ENCODE measurements around the gene MOV10. TPM values are rescaled to one million over a fixed set of nuclear protein-coding genes. Genes with fewer than 3 reads are reported as not detected.
A peak's percentile ranks its signal among the peaks of the same experiment; 100 is the strongest.
"Not testable (repeated sequence)": the region's sequence is repeated elsewhere in the genome, so short reads cannot be mapped to it uniquely, and the experiment has no call there.

Gene MOV10
- polyA plus RNA-seq, 1 donor (not counting 4 experiments of a cell fraction or from before 2014, with no cell fraction given): 28.6 TPM

DNA sequence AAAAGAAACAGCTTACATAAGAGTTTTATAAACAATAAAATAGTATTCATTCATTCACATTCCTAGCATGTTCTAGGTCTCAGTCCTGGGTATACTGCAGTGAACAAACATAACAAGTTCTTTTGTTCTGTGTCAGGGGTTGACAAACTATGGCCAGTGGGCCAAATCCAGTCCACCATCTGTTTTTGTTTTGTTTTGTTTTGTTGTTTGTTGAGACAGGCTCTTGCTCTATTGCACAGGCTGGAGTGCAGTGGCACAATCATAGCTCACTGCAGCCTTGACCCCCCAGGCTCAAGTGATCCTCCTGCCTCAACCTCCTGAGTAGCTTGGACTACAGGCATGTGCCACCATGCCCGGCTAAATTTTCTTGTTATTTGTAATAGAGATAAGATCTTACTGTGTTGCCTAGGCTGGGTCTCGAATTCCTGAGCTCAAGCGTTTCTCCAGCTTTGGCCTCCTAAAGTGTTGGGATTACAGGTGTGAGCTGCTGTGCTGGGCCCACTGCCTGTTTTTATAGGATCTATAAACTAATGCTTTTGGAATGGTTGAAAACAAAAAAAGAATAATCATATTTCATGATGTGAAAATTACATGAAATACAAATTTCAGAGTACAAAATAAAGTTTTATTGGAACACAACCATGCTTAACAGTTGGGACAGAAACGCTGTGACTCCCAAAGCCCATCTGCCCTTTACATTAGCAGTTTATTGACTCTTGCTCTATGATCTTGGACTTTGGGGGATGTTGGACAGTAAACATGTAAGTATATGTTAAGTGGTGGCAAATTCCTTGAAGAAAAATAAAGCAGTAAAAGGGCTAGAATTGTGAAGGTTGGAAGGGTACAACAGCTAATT lies 37.0 kb upstream of the MOV10 start:
- no peak for TF ChIP-seq CTCF (optimal IDR thresholded peaks at IDR 0.05 in 1 of 3, IDR thresholded peaks at IDR 0.05 in 1 of 3, conservative IDR thresholded peaks at IDR 0.05 in 1 of 3; ENCODE audit: extremely low read depth in 1 of 3, insufficient read depth in 2 of 3, low read length in 3 of 3)
- TF ChIP-seq EZH2 (IDR thresholded peaks at IDR 0.05; ENCODE audit: low read length): no peak
- peaks cover 20% of the 10 kb centered on the region for H4K20me1 ChIP-seq (ENCODE audit: control insufficient read depth, extremely low read depth, insufficient read depth, low read length)
- DNase-seq (ENCODE audit: low read depth, low spot score): no peak

DNA sequence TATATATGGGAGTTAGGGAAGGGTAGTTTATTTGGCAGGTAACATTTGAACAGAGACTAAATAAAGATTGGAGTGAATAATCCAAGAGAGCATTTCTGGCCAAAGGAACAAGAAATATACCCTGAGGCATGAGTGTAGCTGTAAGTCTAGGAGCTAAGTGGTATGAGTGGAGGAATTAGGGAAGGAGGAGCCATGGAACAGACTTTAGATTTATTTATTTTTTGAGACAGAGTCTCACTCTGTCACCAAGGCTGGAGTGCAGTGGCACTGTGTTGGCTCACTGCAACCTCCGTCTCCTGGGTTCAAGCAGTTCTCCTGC lies 36.4 kb upstream of the MOV10 start:
- Histone ChIP-seq H3K79me2 (ENCODE audit: control insufficient read depth, insufficient read depth, low read length) (peaks cover 82% of the 10 kb centered on the region), H3K9me1 (ENCODE audit: control insufficient read depth, extremely low read depth, insufficient read depth, low read length) (peaks cover 3% of the 10 kb centered on the region), H4K20me1 (ENCODE audit: control insufficient read depth, extremely low read depth, insufficient read depth, low read length) (peaks cover 20% of the 10 kb centered on the region), H3K9me3 (ENCODE audit: control insufficient read depth, low read depth, low read length) (no peaks in the 10 kb centered on the region), H2AFZ (ENCODE audit: control insufficient read depth, low read length) (no peak overlapping the region), H3K4me3 (ENCODE audit: control insufficient read depth in 2 of 3, extremely low read depth in 1 of 3, insufficient read depth in 2 of 3, low read depth in 1 of 3, low read length in 3 of 3) (peak overlapping the region in 2 of 3 experiments; percentile 8 to 32), H3K4me2 (ENCODE audit: control insufficient read depth, extremely low read depth, insufficient read depth, low read depth, low read length) (peak overlapping the region; percentile 33), H3K4me1 (ENCODE audit: control insufficient read depth, extremely low read depth, insufficient read depth, low read length) (peaks cover 39% of the 10 kb centered on the region), H3K27ac (ENCODE audit: control insufficient read depth, insufficient read depth, low read length) (peak overlapping the region; percentile 56), H3K27me3 (ENCODE audit: control insufficient read depth, extremely low read depth, insufficient read depth, low read length) (no peaks in the 10 kb centered on the region), H3K36me3 (ENCODE audit: control insufficient read depth in 2 of 2, extremely low read depth in 1 of 2, insufficient read depth in 2 of 2, low read length in 2 of 2) (peaks cover 0 to 2% of the 10 kb centered on the region in 2 experiments), H3K9ac (ENCODE audit: control insufficient read depth, extremely low read depth, insufficient read depth, low read length) (no peak overlapping the region)
- TF ChIP-seq EZH2 (IDR thresholded peaks at IDR 0.05; ENCODE audit: low read length): no peak
- DNase-seq (ENCODE audit: low read depth, low spot score) (no peak), FAIRE-seq (no peak)
- dilution Hi-C loops (cut with MboI; ENCODE audit: extremely low pct_ligation_motif_present, low sequenced_read_pairs): no loop called here

More for the DNA sequence above, 37.0 kb upstream of the MOV10 start:
- FAIRE-seq: peak; percentile 34
- H3K27ac ChIP-seq (ENCODE audit: control insufficient read depth, insufficient read depth, low read length): peak overlapping the region; percentile 56
- peaks cover 39% of the 10 kb centered on the region for H3K4me1 ChIP-seq (ENCODE audit: control insufficient read depth, extremely low read depth, insufficient read depth, low read length)
- peak overlapping the region; percentile 33 for H3K4me2 ChIP-seq (ENCODE audit: control insufficient read depth, extremely low read depth, insufficient read depth, low read depth, low read length)
- H3K9me1 ChIP-seq (ENCODE audit: control insufficient read depth, extremely low read depth, insufficient read depth, low read length): peaks cover 3% of the 10 kb centered on the region
- peaks cover 82% of the 10 kb centered on the region for H3K79me2 ChIP-seq (ENCODE audit: control insufficient read depth, insufficient read depth, low read length)
- peaks cover 0 to 2% of the 10 kb centered on the region in 2 experiments for H3K36me3 ChIP-seq (ENCODE audit: control insufficient read depth in 2 of 2, extremely low read depth in 1 of 2, insufficient read depth in 2 of 2, low read length in 2 of 2)
- peak overlapping the region in 2 of 3 experiments; percentile 8 to 32 for H3K4me3 ChIP-seq (ENCODE audit: control insufficient read depth in 2 of 3, extremely low read depth in 1 of 3, insufficient read depth in 2 of 3, low read depth in 1 of 3, low read length in 3 of 3)
- no peak overlapping the region for H2AFZ ChIP-seq (ENCODE audit: control insufficient read depth, low read length)
- H3K9ac ChIP-seq (ENCODE audit: control insufficient read depth, extremely low read depth, insufficient read depth, low read length): peak overlapping the region; percentile 19
- no peaks in the 10 kb centered on the region for H3K9me3 ChIP-seq (ENCODE audit: control insufficient read depth, low read depth, low read length)
- H3K27me3 ChIP-seq (ENCODE audit: control insufficient read depth, extremely low read depth, insufficient read depth, low read length): no peaks in the 10 kb centered on the region
- dilution Hi-C loops (cut with MboI; ENCODE audit: extremely low pct_ligation_motif_present, low sequenced_read_pairs): no loop called here

DNA sequence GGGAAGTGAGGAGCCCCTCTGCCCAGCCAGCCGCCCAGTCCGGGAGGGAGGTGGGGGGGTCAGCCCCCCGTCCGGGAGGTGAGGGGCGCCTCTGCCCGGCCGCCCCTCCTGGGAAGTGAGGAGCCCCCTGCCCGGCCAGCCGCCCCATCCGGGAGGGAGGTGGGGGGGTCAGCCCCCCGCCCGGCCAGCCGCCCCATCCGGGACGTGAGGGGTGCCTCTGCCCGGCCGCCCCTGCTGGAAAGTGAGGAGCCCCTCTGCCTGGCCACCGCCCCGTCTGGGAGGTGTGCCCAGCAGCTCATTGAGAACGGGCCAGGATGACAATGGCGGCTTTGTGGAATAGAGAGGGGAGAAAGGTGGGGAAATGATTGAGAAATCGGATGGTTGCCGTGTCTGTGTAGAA lies 34.0 kb upstream of the MOV10 start:
- H3K36me3 ChIP-seq (ENCODE audit: control insufficient read depth in 2 of 2, extremely low read depth in 1 of 2, insufficient read depth in 2 of 2, low read length in 2 of 2); dilution Hi-C loops (cut with MboI; ENCODE audit: extremely low pct_ligation_motif_present, low sequenced_read_pairs); DNase-seq (ENCODE audit: low read depth, low spot score); H3K9me3 ChIP-seq (ENCODE audit: control insufficient read depth, low read depth, low read length); H3K4me3 ChIP-seq (ENCODE audit: control insufficient read depth in 2 of 3, extremely low read depth in 1 of 3, insufficient read depth in 2 of 3, low read depth in 1 of 3, low read length in 3 of 3); H3K9ac ChIP-seq (ENCODE audit: control insufficient read depth, extremely low read depth, insufficient read depth, low read length); H2AFZ ChIP-seq (ENCODE audit: control insufficient read depth, low read length); H3K9me1 ChIP-seq (ENCODE audit: control insufficient read depth, extremely low read depth, insufficient read depth, low read length); H3K27me3 ChIP-seq (ENCODE audit: control insufficient read depth, extremely low read depth, insufficient read depth, low read length); H3K4me2 ChIP-seq (ENCODE audit: control insufficient read depth, extremely low read depth, insufficient read depth, low read depth, low read length); FAIRE-seq; H3K27ac ChIP-seq (ENCODE audit: control insufficient read depth, insufficient read depth, low read length): not testable (repeated sequence)
- H4K20me1 ChIP-seq (ENCODE audit: control insufficient read depth, extremely low read depth, insufficient read depth, low read length): peaks cover 22% of the 10 kb centered on the region
- peaks cover 82% of the 10 kb centered on the region for H3K79me2 ChIP-seq (ENCODE audit: control insufficient read depth, insufficient read depth, low read length)
- peaks cover 30% of the 10 kb centered on the region for H3K4me1 ChIP-seq (ENCODE audit: control insufficient read depth, extremely low read depth, insufficient read depth, low read length)
